ENCODE data around the gene PROCA1. TPM values are rescaled to one million over a fixed set of nuclear protein-coding genes. Genes with fewer than 3 reads are reported as not detected.

PROCA1 gene
- 1 to 10 TPM; 5.7 to 6.4 TPM for total RNA-seq

- DNase-seq (ENCODE audit: low spot score in 2 of 2) (no peak), ATAC-seq (peak; percentile 46 to 50)
- H3K9me3 Mint-ChIP-seq: no peaks in the 10 kb centered on the region
- peak within 1 kb of the TSS; percentile 96 to 98 for H3K27ac Mint-ChIP-seq
- H3K36me3 Mint-ChIP-seq: peaks cover 0 to 5% of the 10 kb centered on the region in 2 donors
Observed at GRCh38 chr17:28711723-28712031, at the start of gene PROCA1. TSS of gene PROCA1 (minus strand) at chr17:28711888. CDS start at chr17:28711660, 228 bp downstream.

- no peaks in the 10 kb centered on the region for H3K36me3 Mint-ChIP-seq
- DNase-seq (ENCODE audit: low spot score in 2 of 2) (no peak), ATAC-seq (no peak)
- peak overlapping the region in 1 of 2 donors; percentile 55 for H3K27ac Mint-ChIP-seq
- no peaks in the 10 kb centered on the region for H3K9me3 Mint-ChIP-seq
Observed at GRCh38 chr17:28760601-28761562, 49.2 kb upstream of the PROCA1 start.

GRCh38 chr17:28759256-28759865 is 47.7 kb upstream of the PROCA1 start:
- H3K27ac Mint-ChIP-seq: peak overlapping the region; percentile 69 to 77
- ATAC-seq (no peak), DNase-seq (ENCODE audit: low spot score in 2 of 2) (no peak)
- H3K9me3 Mint-ChIP-seq: no peaks in the 10 kb centered on the region
- H3K36me3 Mint-ChIP-seq: no peaks in the 10 kb centered on the region

GRCh38 chr17:28758411-28759121 is 46.9 kb upstream of the PROCA1 start:
- H3K36me3 Mint-ChIP-seq: no peaks in the 10 kb centered on the region
- H3K27ac Mint-ChIP-seq: peak overlapping the region; percentile 69 to 77
- no peaks in the 10 kb centered on the region for H3K9me3 Mint-ChIP-seq
- ATAC-seq (no peak), DNase-seq (ENCODE audit: low spot score in 2 of 2) (no peak)

- Mint-ChIP-seq H3K27ac (peak overlapping the region; percentile 63 to 67), H3K9me3 (no peaks in the 10 kb centered on the region), H3K36me3 (peaks cover 0 to 5% of the 10 kb centered on the region in 2 donors)
- ATAC-seq: no peak
- peak in 1 of 2 donors; percentile 26 for DNase-seq (ENCODE audit: low spot score in 2 of 2)
Observed at GRCh38 chr17:28756049-28756804, 44.5 kb upstream of the PROCA1 start.

GRCh38 chr17:28755486-28755885 is 43.8 kb upstream of the PROCA1 start:
- no peak for ATAC-seq
- H3K9me3 Mint-ChIP-seq: no peaks in the 10 kb centered on the region
- H3K27ac Mint-ChIP-seq: peak overlapping the region in 1 of 2 donors; percentile 63
- peak in 1 of 2 donors; percentile 26 for DNase-seq (ENCODE audit: low spot score in 2 of 2)
- H3K36me3 Mint-ChIP-seq: peaks cover 0 to 5% of the 10 kb centered on the region in 2 donors

- Mint-ChIP-seq H3K9me3 (no peaks in the 10 kb centered on the region), H3K27ac (peak overlapping the region; percentile 30 to 65), H3K36me3 (peaks cover 5 to 19% of the 10 kb centered on the region in 2 donors)
- ATAC-seq: no peak
- no peak for DNase-seq (ENCODE audit: low spot score in 2 of 2)
Observed at GRCh38 chr17:28751600-28752366, 40.1 kb upstream of the PROCA1 start.

GRCh38 chr17:28750178-28751047 is 38.7 kb upstream of the PROCA1 start:
- Mint-ChIP-seq H3K9me3 (no peaks in the 10 kb centered on the region), H3K27ac (peak overlapping the region in 1 of 2 donors; percentile 60), H3K36me3 (peaks cover 5 to 27% of the 10 kb centered on the region in 2 donors)
- DNase-seq (ENCODE audit: low spot score in 2 of 2) (peak; percentile 90 to 91), ATAC-seq (peak; percentile 81 to 84)

GRCh38 chr17:28749516-28750177 is 38.0 kb upstream of the PROCA1 start:
- H3K9me3 Mint-ChIP-seq: no peaks in the 10 kb centered on the region
- ATAC-seq: peak; percentile 5 to 22
- no peak for DNase-seq (ENCODE audit: low spot score in 2 of 2)
- peaks cover 11 to 34% of the 10 kb centered on the region in 2 donors for H3K36me3 Mint-ChIP-seq
- H3K27ac Mint-ChIP-seq: no peak overlapping the region

- H3K9me3 Mint-ChIP-seq: no peaks in the 10 kb centered on the region
- ATAC-seq (no peak), DNase-seq (ENCODE audit: low spot score in 2 of 2) (no peak)
- H3K27ac Mint-ChIP-seq: peak overlapping the region; percentile 41 to 68
- peaks cover 11 to 38% of the 10 kb centered on the region in 2 donors for H3K36me3 Mint-ChIP-seq
Observed at GRCh38 chr17:28748852-28749515, 37.3 kb upstream of the PROCA1 start.

GRCh38 chr17:28747801-28748750 is 36.4 kb upstream of the PROCA1 start:
- Mint-ChIP-seq H3K9me3 (no peaks in the 10 kb centered on the region), H3K27ac (peak overlapping the region; percentile 68 to 82), H3K36me3 (peaks cover 11 to 38% of the 10 kb centered on the region in 2 donors)
- ATAC-seq (no peak), DNase-seq (ENCODE audit: low spot score in 2 of 2) (no peak)

GRCh38 chr17:28747051-28747691 is 35.5 kb upstream of the PROCA1 start:
- no peak for DNase-seq (ENCODE audit: low spot score in 2 of 2)
- no peak for ATAC-seq
- Mint-ChIP-seq H3K36me3 (peaks cover 11 to 38% of the 10 kb centered on the region in 2 donors), H3K9me3 (no peaks in the 10 kb centered on the region), H3K27ac (peak overlapping the region; percentile 72 to 86)

All from activated naive CD4-positive, alpha-beta T cell treated with anti-CD3 and anti-CD28 coated beads, Interleukin-2, amount 50 U/mL, for 72 hours (primary cell).